Breast epithelium (tissue), 3 donors: Measurements from ENCODE around the gene RIPOR2.

ENCODE experiments used
- POLR2A ChIP-seq: fragments of 450-650 bp; IDR thresholded peaks from one replicate; pipeline ENCODE4 v1.6.1; 2016; ENCODE audit warnings: antibody characterized with exemption, mild to moderate bottlenecking, moderate library complexity
- TF ChIP-seq, protein P1 (sequence below), 3 donors: fragments of 450-650 bp; IDR thresholded peaks; one replicate each; pipeline ENCODE4 v1.5.1; 2016 to 2017; ENCODE audit warnings: antibody characterized with exemption in 3 of 3, mild to moderate bottlenecking in 3 of 3, moderate library complexity in 3 of 3

DNA sequence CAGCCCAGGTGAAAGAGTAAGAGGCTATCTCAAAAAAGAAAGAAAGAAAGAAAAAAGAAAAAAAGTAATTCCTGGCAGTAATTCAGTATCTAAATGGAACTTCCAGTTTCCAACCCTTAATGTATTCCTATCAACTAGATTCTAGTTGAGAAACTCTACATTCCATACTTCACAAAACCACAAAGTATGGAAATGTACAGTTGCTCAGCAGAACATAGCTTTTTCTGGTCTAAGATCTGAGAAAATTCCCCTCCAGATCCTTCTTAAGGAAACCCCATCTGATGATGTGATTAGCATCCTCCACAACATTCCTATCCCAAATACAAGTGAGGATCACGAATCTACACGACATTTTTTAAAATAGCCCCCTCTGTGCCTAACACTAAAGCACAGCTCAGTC, 140.7 kb downstream of the RIPOR2 start:
- TF ChIP-seq, protein P1, sequence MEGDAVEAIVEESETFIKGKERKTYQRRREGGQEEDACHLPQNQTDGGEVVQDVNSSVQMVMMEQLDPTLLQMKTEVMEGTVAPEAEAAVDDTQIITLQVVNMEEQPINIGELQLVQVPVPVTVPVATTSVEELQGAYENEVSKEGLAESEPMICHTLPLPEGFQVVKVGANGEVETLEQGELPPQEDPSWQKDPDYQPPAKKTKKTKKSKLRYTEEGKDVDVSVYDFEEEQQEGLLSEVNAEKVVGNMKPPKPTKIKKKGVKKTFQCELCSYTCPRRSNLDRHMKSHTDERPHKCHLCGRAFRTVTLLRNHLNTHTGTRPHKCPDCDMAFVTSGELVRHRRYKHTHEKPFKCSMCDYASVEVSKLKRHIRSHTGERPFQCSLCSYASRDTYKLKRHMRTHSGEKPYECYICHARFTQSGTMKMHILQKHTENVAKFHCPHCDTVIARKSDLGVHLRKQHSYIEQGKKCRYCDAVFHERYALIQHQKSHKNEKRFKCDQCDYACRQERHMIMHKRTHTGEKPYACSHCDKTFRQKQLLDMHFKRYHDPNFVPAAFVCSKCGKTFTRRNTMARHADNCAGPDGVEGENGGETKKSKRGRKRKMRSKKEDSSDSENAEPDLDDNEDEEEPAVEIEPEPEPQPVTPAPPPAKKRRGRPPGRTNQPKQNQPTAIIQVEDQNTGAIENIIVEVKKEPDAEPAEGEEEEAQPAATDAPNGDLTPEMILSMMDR (IDR thresholded peaks at IDR 0.05): no peak
- no peak for TF ChIP-seq POLR2A
